HEK293 (cell line): ENCODE results near the gene IL2RA.
A peak's percentile ranks its signal among the peaks of the same experiment; 100 is the strongest.

Source experiments
- HOXD13 ChIP-seq: sonication (generic); formaldehyde crosslinking; IDR thresholded peaks from 2 replicates; pipeline ENCODE4 v1.8.0; 2022; ENCODE audit warnings: missing genetic modification reagents, borderline replicate concordance
- KLF8 ChIP-seq: fragments of 450-650 bp; formaldehyde crosslinking; IDR thresholded peaks from 2 replicates; pipeline ENCODE4 v1.5.1; 2016; ENCODE audit warnings: missing biosample characterization, missing genetic modification characterization
- PATZ1 ChIP-seq: fragments of 450-650 bp; formaldehyde crosslinking; IDR thresholded peaks from 2 replicates; pipeline ENCODE4 v1.5.1; 2016; ENCODE audit warnings: missing biosample characterization, missing genetic modification characterization
- PRDM4 ChIP-seq: fragments of 450-650 bp; formaldehyde crosslinking; IDR thresholded peaks from 2 replicates; pipeline ENCODE4 v1.5.1; 2017; ENCODE audit warnings: missing biosample characterization, missing genetic modification characterization
- SP3 ChIP-seq: fragments of 450-650 bp; formaldehyde crosslinking; IDR thresholded peaks from 2 replicates; pipeline ENCODE4 v1.5.1; 2016; ENCODE audit warnings: missing biosample characterization, missing genetic modification characterization
- WT1 ChIP-seq: fragments of 450-650 bp; formaldehyde crosslinking; IDR thresholded peaks from 2 replicates; pipeline ENCODE4 v1.5.1; 2016; ENCODE audit warnings: missing biosample characterization, missing genetic modification characterization
- ZBTB17 ChIP-seq: fragments of 450-650 bp; formaldehyde crosslinking; IDR thresholded peaks from 2 replicates; pipeline ENCODE4 v1.5.1; 2016; ENCODE audit warnings: missing biosample characterization, missing genetic modification characterization
- ZBTB20 ChIP-seq: fragments of 450-650 bp; formaldehyde crosslinking; IDR thresholded peaks from 2 replicates; pipeline ENCODE4 v1.5.1; 2016; ENCODE audit warnings: missing biosample characterization, missing genetic modification characterization
- ZBTB26 ChIP-seq: fragments of 450-650 bp; formaldehyde crosslinking; optimal IDR thresholded peaks from 2 replicates; pipeline ENCODE3; 2016; ENCODE audit warnings: missing biosample characterization, mild to moderate bottlenecking, missing genetic modification characterization
- ZBTB48 ChIP-seq: fragments of 450-650 bp; formaldehyde crosslinking; IDR thresholded peaks from 2 replicates; pipeline ENCODE4 v1.5.1; 2016; ENCODE audit warnings: missing biosample characterization, missing genetic modification characterization
- ZEB2 ChIP-seq: fragments of 450-650 bp; formaldehyde crosslinking; IDR thresholded peaks from 2 replicates; pipeline ENCODE4 v1.5.1; 2016; ENCODE audit warnings: missing biosample characterization, missing genetic modification characterization
- ZIC2 ChIP-seq: fragments of 450-650 bp; formaldehyde crosslinking; IDR thresholded peaks from 2 replicates; pipeline ENCODE4 v1.5.1; 2016; ENCODE audit warnings: missing biosample characterization, missing genetic modification characterization
- ZNF16 ChIP-seq: fragments of 450-650 bp; formaldehyde crosslinking; IDR thresholded peaks from 2 replicates; pipeline ENCODE4 v1.5.1; 2016; ENCODE audit warnings: low read depth, missing biosample characterization, missing genetic modification characterization
- ZNF174 ChIP-seq: fragments of 450-650 bp; formaldehyde crosslinking; IDR thresholded peaks from 2 replicates; pipeline ENCODE4 v1.5.0; 2017; ENCODE audit warnings: missing biosample characterization, mild to moderate bottlenecking, missing genetic modification characterization
- ZNF221 ChIP-seq: fragments of 450-650 bp; formaldehyde crosslinking; IDR thresholded peaks from 2 replicates; pipeline ENCODE4 v1.5.1; 2017; ENCODE audit warnings: missing biosample characterization, missing genetic modification characterization, borderline replicate concordance
- ZNF26 ChIP-seq: fragments of 450-650 bp; formaldehyde crosslinking; IDR thresholded peaks from 2 replicates; pipeline ENCODE4 v1.5.1; 2016; ENCODE audit warnings: missing biosample characterization, missing genetic modification characterization
- ZNF394 ChIP-seq: fragments of 450-650 bp; formaldehyde crosslinking; IDR thresholded peaks from 2 replicates; pipeline ENCODE4 v1.5.1; 2016; ENCODE audit warnings: missing biosample characterization, missing genetic modification characterization, mild to moderate bottlenecking, moderate library complexity, borderline replicate concordance
- ZNF488 ChIP-seq: fragments of 450-650 bp; formaldehyde crosslinking; IDR thresholded peaks from 2 replicates; pipeline ENCODE4 v1.5.1; 2016; ENCODE audit warnings: missing biosample characterization, missing genetic modification characterization
- ZNF513 ChIP-seq: fragments of 450-650 bp; IDR thresholded peaks from 2 replicates; pipeline ENCODE4 v1.5.1; 2018; ENCODE audit warnings: missing biosample characterization, missing genetic modification characterization
- ZNF600 ChIP-seq: fragments of 450-650 bp; formaldehyde crosslinking; IDR thresholded peaks from 2 replicates; pipeline ENCODE4 v1.5.1; 2016; ENCODE audit warnings: missing biosample characterization, missing genetic modification characterization
- ZNF629 ChIP-seq: fragments of 450-650 bp; formaldehyde crosslinking; IDR thresholded peaks from 2 replicates; pipeline ENCODE4 v1.5.1; 2017; ENCODE audit warnings: missing biosample characterization, missing genetic modification characterization
- ZNF692 ChIP-seq: fragments of 450-650 bp; formaldehyde crosslinking; IDR thresholded peaks from 2 replicates; pipeline ENCODE4 v1.5.1; 2016; ENCODE audit warnings: missing biosample characterization, missing genetic modification characterization
- ZNF704 ChIP-seq: fragments of 450-650 bp; formaldehyde crosslinking; IDR thresholded peaks from 2 replicates; pipeline ENCODE4 v1.5.1; 2016; ENCODE audit warnings: missing biosample characterization, missing genetic modification characterization
- ZNF777 ChIP-seq: fragments of 450-650 bp; formaldehyde crosslinking; IDR thresholded peaks from 2 replicates; pipeline ENCODE4 v1.5.1; 2017; ENCODE audit warnings: missing biosample characterization, missing genetic modification characterization, borderline replicate concordance

The IL2RA gene

GRCh38 chr10:5976512-5977470 is 85.4 kb downstream of the IL2RA start (continued):
- TF ChIP-seq PATZ1 (tag by site-specific recombination), result peak; percentile 56
- TF ChIP-seq WT1, result peak; percentile 27
- 0 out of 2 replicates have a peak, but pooled peaks have one; percentile 14 for TF ChIP-seq ZBTB48 (tag by site-specific recombination)
- TF ChIP-seq ZIC2 (tag by site-specific recombination), result peak; percentile 77
- TF ChIP-seq HOXD13 (CRISPR knock-in tag), result no peak
- no peak for TF ChIP-seq ZNF629 (tag by site-specific recombination)
- peak; percentile 30; the same call in 1 of the 2 replicates for TF ChIP-seq ZNF394 (tag by site-specific recombination)
- TF ChIP-seq ZEB2, result peak; percentile 51; the same call in 1 of the 2 replicates
- TF ChIP-seq ZBTB26 (tag by site-specific recombination), result no peak
- no peak for TF ChIP-seq ZNF488 (tag by site-specific recombination)
- no peak for TF ChIP-seq ZNF174 (tag by site-specific recombination)
- TF ChIP-seq ZNF513 (tag by site-specific recombination), result 0 out of 2 replicates have a peak, but pooled peaks have one; percentile 11
- no peak for TF ChIP-seq ZNF692 (tag by site-specific recombination)
- no peak; the same call in 1 of the 2 replicates for TF ChIP-seq KLF8 (tag by site-specific recombination)
- TF ChIP-seq ZBTB17 (tag by site-specific recombination), result peak; percentile 68
- TF ChIP-seq SP3 (tag by site-specific recombination), result no peak
- no peak for TF ChIP-seq ZNF777 (tag by site-specific recombination)
- no peak for TF ChIP-seq ZNF221
- 0 out of 2 replicates have a peak, but pooled peaks have one; percentile 40 for TF ChIP-seq ZNF600 (tag by site-specific recombination)
- TF ChIP-seq ZBTB20, result peak; percentile 46; the same call in 1 of the 2 replicates
- TF ChIP-seq ZNF704 (tag by site-specific recombination), result no peak
- no peak for TF ChIP-seq ZNF26 (tag by site-specific recombination)
- TF ChIP-seq PRDM4, result peak; percentile 64
- TF ChIP-seq ZNF16 (tag by site-specific recombination), result no peak
